Uterus (tissue), 4 donors: ENCODE measurements around the gene RASD1. TPM values are rescaled to one million over a fixed set of nuclear protein-coding genes. Genes with fewer than 3 reads are reported as not detected.
"Not testable (repeated sequence)": the region's sequence is repeated elsewhere in the genome, so short reads cannot be mapped to it uniquely, and the experiment has no call there.

Source experiments
- DNase-seq, 2 donors: peaks; one replicate each; pipeline ENCODE4 v3.0.0-alpha.2; 2019 to 2020
- H3K27ac ChIP-seq, 2 donors: fragments of 200-600 bp; sonication (generic); 1 replicate in 1 of 2; 2 replicates in 1 of 2; pipeline ENCODE4 v1.5.1; 2016 to 2018
- H3K27me3 ChIP-seq, 2 donors: fragments of 200-600 bp; sonication (generic); one replicate each; pipeline ENCODE4 v1.5.1; 2018 to 2019; ENCODE audit warnings: control low read depth in 1 of 2
- H3K36me3 ChIP-seq, 2 donors: fragments of 200-600 bp; sonication (generic); one replicate each; pipeline ENCODE4 v1.5.1; 2019; ENCODE audit warnings: control low read depth in 1 of 2
- H3K4me1 ChIP-seq, 2 donors: fragments of 200-600 bp; sonication (generic); one replicate each; pipeline ENCODE4 v1.5.1; 2018 to 2019; ENCODE audit warnings: control low read depth in 1 of 2
- H3K4me3 ChIP-seq, 2 donors: fragments of 200-600 bp; sonication (generic); 1 replicate in 1 of 2; 2 replicates in 1 of 2; pipeline ENCODE4 v1.5.1; 2018 to 2019; ENCODE audit warnings: mild to moderate bottlenecking in 1 of 2
- H3K9me3 ChIP-seq, 2 donors: fragments of 200-600 bp; sonication (generic); one replicate each; pipeline ENCODE4 v1.5.1; 2019; ENCODE audit warnings: control low read depth in 1 of 2
- CTCF ChIP-seq, 4 experiments: fragments of 200-600 bp in 2 of 4; fragments of 450-650 bp in 2 of 4; sonication (generic) in 2 of 4; IDR thresholded peaks; one replicate each; pipeline ENCODE4 v1.5.1; 2016 to 2019; ENCODE audit warnings: antibody characterized with exemption in 4 of 4, mild to moderate bottlenecking in 2 of 4, moderate library complexity in 1 of 4
- POLR2A ChIP-seq, 2 donors: fragments of 450-650 bp; IDR thresholded peaks; one replicate each; pipeline ENCODE4 v1.6.1; 2016; ENCODE audit warnings: antibody characterized with exemption in 2 of 2, mild to moderate bottlenecking in 1 of 2, moderate library complexity in 1 of 2
- intact Hi-C: fragments of 100-400 bp; cut with DNase I; formaldehyde crosslinking; loops from one replicate; pipeline ENCODE4 v1.15.1; 2023; ENCODE audit warnings: low total_unique reads
- total RNA-seq, 4 donors: library from RNA; depleted of rRNA in 3 of 4; stranded (reverse); fragments of >200 nt in 3 of 4; gene quantifications; one replicate each; pipeline versions ENCODE4 v1.1.0 to v1.2.4, GENCODE V29; 2014 to 2023
- donor health status: DM: yes; HTN: yes; CAD: no.

The RASD1 gene
- total RNA-seq, 4 donors from 2014 or later = 0.59 to 12.7 (median 7.4) TPM

- Histone ChIP-seq H3K27ac (no peak overlapping the region), H3K9me3 (no peaks in the 10 kb centered on the region), H3K4me3 (no peak overlapping the region), H3K36me3 (no peaks in the 10 kb centered on the region), H3K4me1 (no peaks in the 10 kb centered on the region), H3K27me3 (no peaks in the 10 kb centered on the region)
- DNase-seq = no peak
- intact Hi-C loops = no loop called here
- TF ChIP-seq CTCF (IDR thresholded peaks at IDR 0.05) (no peak), POLR2A (IDR thresholded peaks at IDR 0.05) (no peak)
These were observed 29.7 kb downstream of the RASD1 start for GRCh38 chr17:17466511-17466910.

DNA sequence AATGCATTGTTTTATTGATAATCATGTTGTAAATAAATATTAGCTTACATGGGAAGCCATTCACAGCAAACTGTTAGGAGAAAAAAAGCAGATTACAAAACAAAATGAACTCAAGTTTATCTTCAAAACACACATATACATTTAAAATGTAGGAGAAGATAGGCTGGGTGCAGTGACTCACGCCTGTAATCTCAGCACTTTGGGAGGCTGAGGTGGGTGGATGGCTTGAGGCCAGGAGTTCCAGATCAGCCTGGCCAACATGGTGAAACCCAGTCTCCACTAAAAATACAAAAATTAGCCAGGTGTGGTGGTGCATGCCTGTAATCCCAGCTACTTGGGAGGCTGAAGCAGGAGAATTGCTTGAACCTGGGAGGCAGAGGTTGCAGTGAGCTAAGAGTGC is 30.3 kb downstream of the RASD1 start:
- H3K27me3 ChIP-seq, H3K9me3 ChIP-seq, intact Hi-C loops, H3K36me3 ChIP-seq, H3K4me3 ChIP-seq, DNase-seq, H3K27ac ChIP-seq, H3K4me1 ChIP-seq: not testable (repeated sequence)

DNA sequence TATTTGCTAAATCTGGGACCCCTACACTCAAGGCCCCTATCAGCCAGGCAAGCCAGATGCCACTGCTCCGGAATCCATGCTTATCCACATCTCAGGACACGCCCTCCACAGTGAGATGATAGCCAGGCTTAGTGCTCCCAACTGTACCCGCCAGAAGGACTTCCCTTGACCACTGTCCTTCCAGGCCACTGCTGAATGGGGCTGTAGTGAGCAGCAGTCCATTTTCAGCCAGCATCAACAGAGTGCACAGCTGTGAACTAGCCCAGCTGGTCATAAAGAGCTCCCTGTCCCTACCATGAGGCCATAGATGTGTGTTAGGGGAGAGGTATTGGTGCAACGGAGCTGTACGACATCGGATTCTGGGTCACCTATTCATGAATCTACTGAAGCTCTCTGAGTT is 32.4 kb downstream of the RASD1 start:
- Histone ChIP-seq H3K36me3 (no peaks in the 10 kb centered on the region), H3K9me3 (no peaks in the 10 kb centered on the region), H3K27ac (no peak overlapping the region), H3K4me1 (no peaks in the 10 kb centered on the region), H3K27me3 (no peaks in the 10 kb centered on the region), H3K4me3 (no peak overlapping the region)
- TF ChIP-seq CTCF (IDR thresholded peaks at IDR 0.05) (no peak), POLR2A (IDR thresholded peaks at IDR 0.05) (no peak)
- no peak for DNase-seq
- intact Hi-C loops = no loop called here

GRCh38 chr17:17462048-17462824 is 34.0 kb downstream of the RASD1 start:
- intact Hi-C loops = no loop called here
- Histone ChIP-seq H3K4me3 (no peak overlapping the region), H3K36me3 (no peaks in the 10 kb centered on the region), H3K27me3 (no peaks in the 10 kb centered on the region), H3K4me1 (no peaks in the 10 kb centered on the region), H3K9me3 (no peaks in the 10 kb centered on the region), H3K27ac (no peak overlapping the region)
- DNase-seq = no peak
- TF ChIP-seq POLR2A (IDR thresholded peaks at IDR 0.05) (no peak), CTCF (IDR thresholded peaks at IDR 0.05) (no peak)

DNA sequence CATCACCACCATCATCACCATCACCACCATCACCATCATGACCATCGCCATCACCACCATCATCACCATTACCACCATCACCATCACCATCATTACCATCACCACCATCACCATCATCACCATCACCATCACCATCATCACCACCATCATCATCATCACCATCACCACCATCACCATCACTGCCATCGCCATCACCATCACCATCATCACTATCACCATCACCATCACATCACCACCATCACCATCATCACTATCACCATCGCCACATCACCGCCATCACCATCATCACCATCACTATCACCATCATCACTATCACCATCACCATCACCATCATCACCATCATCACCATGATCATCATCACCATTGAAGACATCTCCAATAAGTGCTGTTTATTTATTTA is 36.2 kb downstream of the RASD1 start:
- Histone ChIP-seq H3K36me3 (no peaks in the 10 kb centered on the region), H3K27me3 (no peaks in the 10 kb centered on the region), H3K4me1 (no peaks in the 10 kb centered on the region), H3K4me3 (no peak overlapping the region), H3K9me3 (no peaks in the 10 kb centered on the region), H3K27ac (no peak overlapping the region)
- DNase-seq = no peak
- no peak for TF ChIP-seq CTCF (IDR thresholded peaks at IDR 0.05)
- no peak for TF ChIP-seq POLR2A (IDR thresholded peaks at IDR 0.05)
- intact Hi-C loops = no loop called here
